Measurements from ENCODE around the gene POU1F1.

Gene POU1F1

DNA sequence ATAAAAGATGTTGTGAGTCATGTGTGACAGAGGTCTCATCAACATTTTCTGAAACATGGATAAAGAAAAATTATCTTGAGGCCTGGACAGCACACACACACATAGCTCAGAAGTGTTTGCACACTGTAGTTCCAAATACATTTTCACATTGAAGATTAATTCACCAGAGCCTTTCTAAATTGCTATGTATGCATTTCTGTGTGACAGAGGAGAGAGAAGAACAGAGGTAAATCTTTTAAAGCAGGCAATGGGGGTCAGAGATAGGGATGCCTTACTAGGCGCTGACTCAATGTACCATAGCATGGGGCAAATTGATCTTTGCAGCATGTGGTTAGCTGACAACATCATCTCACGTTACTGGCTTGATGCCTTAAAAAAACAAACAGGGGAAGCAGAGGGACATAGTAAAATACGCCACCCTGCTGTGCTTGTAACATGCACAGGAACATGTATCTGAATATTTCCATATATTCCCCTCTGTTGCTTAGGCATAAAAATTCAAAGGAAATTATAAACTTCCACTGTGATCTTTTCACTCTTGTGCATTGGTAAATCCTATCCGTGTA lies 7.7 kb downstream of the POU1F1 start (continued):
- TF ChIP-seq ZNF785 (tag by site-specific recombination; IDR thresholded peaks at IDR 0.05) (no peak), ZNF302 (tag by site-specific recombination; IDR thresholded peaks at IDR 0.05; ENCODE audit: low read depth) (0 out of 2 replicates have a peak, but pooled peaks have one; percentile 17)

- H3K4me3 ChIP-seq (ENCODE audit: low read depth, low read length), result no peak overlapping the region
- ChIA-PET CTCF (no interaction called here), POLR2A (no interaction called here)
- no peaks in the 10 kb centered on the region for H3K9me3 ChIP-seq (ENCODE audit: control insufficient read depth, insufficient read depth, low read depth, low read length)
- TF ChIP-seq REPIN1 (tag by site-specific recombination; IDR thresholded peaks at IDR 0.05; ENCODE audit: low read depth) (no peak), ZNF394 (tag by site-specific recombination; IDR thresholded peaks at IDR 0.05; ENCODE audit: borderline replicate concordance) (no peak), HIC1 (tag by site-specific recombination; IDR thresholded peaks at IDR 0.05) (no peak), ZNF791 (tag by site-specific recombination; IDR thresholded peaks at IDR 0.05) (no peak), PATZ1 (tag by site-specific recombination; IDR thresholded peaks at IDR 0.05) (no peak), ZNF335 (tag by site-specific recombination; conservative IDR thresholded peaks at IDR 0.05) (no peak), ZNF423 (tag by site-specific recombination; IDR thresholded peaks at IDR 0.05) (no peak), PRDM6 (tag by site-specific recombination; IDR thresholded peaks at IDR 0.05) (no peak), ZNF670 (tag by site-specific recombination; IDR thresholded peaks at IDR 0.05; ENCODE audit: low read depth) (no peak)
- TF ChIP-seq, protein P1, sequence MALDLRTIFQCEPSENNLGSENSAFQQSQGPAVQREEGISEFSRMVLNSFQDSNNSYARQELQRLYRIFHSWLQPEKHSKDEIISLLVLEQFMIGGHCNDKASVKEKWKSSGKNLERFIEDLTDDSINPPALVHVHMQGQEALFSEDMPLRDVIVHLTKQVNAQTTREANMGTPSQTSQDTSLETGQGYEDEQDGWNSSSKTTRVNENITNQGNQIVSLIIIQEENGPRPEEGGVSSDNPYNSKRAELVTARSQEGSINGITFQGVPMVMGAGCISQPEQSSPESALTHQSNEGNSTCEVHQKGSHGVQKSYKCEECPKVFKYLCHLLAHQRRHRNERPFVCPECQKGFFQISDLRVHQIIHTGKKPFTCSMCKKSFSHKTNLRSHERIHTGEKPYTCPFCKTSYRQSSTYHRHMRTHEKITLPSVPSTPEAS (tag by site-specific recombination; IDR thresholded peaks at IDR 0.05), result no peak
- TF ChIP-seq, protein P2, sequence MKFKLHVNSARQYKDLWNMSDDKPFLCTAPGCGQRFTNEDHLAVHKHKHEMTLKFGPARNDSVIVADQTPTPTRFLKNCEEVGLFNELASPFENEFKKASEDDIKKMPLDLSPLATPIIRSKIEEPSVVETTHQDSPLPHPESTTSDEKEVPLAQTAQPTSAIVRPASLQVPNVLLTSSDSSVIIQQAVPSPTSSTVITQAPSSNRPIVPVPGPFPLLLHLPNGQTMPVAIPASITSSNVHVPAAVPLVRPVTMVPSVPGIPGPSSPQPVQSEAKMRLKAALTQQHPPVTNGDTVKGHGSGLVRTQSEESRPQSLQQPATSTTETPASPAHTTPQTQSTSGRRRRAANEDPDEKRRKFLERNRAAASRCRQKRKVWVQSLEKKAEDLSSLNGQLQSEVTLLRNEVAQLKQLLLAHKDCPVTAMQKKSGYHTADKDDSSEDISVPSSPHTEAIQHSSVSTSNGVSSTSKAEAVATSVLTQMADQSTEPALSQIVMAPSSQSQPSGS (tag by site-specific recombination; IDR thresholded peaks at IDR 0.05; ENCODE audit: low read depth), result no peak
- H3K27ac ChIP-seq (ENCODE audit: extremely low read depth, low read depth, low read length), result no peak overlapping the region
- no peaks in the 10 kb centered on the region for H3K36me3 ChIP-seq (ENCODE audit: control insufficient read depth in 2 of 2, insufficient read depth in 1 of 2, low read length in 2 of 2)
- H3K4me1 ChIP-seq (ENCODE audit: control insufficient read depth, insufficient read depth, low read length), result 0 out of 2 replicates have a peak, but pooled peaks cover 2% of the 10 kb centered on the region
Measured at GRCh38 chr3:87267953-87268645, 8.3 kb downstream of the POU1F1 start.

Measured in HEK293 (cell line).